Testis (tissue), 2 donors: ENCODE measurements around the gene ARL6IP4.

ENCODE experiments used
- CTCF ChIP-seq, 3 experiments: fragments of 450-650 bp in 2 of 3; fragments of 200-600 bp in 1 of 3; sonication (generic) in 1 of 3; IDR thresholded peaks; one replicate each; pipeline ENCODE4 v1.5.1; 2016 to 2019; ENCODE audit warnings: antibody characterized with exemption in 3 of 3, mild to moderate bottlenecking in 2 of 3, moderate library complexity in 1 of 3
- POLR2A ChIP-seq: fragments of 450-650 bp; IDR thresholded peaks from one replicate; pipeline ENCODE4 v1.6.1; 2017; ENCODE audit warnings: antibody characterized with exemption, mild to moderate bottlenecking, moderate library complexity

- TF ChIP-seq CTCF (IDR thresholded peaks at IDR 0.05) (no peak), POLR2A (no peak)
These were observed 17.1 kb downstream of the ARL6IP4 start for GRCh38 chr12:122997343-122998250.
